DND-41 (cell line): Measurements from ENCODE around the gene PTPN21.

Experiments
- ATAC-seq: fragments of 200-7000 bp; cut with Tn5 transposase; 3 replicates; pipeline ENCODE4 v1.9.1; 2021; ENCODE audit warnings: low read depth; ENCODE audit not compliant: insufficient read depth
- DNase-seq: peaks from one replicate; pipeline ENCODE4 v3.0.0-alpha.2; 2020
- H2AFZ ChIP-seq: 2 replicates; pipeline ENCODE4 v1.6.0; 2012; ENCODE audit warnings: low read depth, low read length
- H3K27ac ChIP-seq: 2 replicates; pipeline ENCODE4 v1.5.1; 2012; ENCODE audit warnings: low read length, inconsistent platforms
- H3K27me3 ChIP-seq: fragments of 200-600 bp; sonication (generic); 2 replicates; pipeline ENCODE4 v1.6.0; 2012; ENCODE audit warnings: low read length, mild to moderate bottlenecking, inconsistent platforms; ENCODE audit not compliant: insufficient read depth, poor library complexity
- H3K36me3 ChIP-seq: 2 replicates; pipeline ENCODE4 v1.5.1; 2012; ENCODE audit warnings: low read length, inconsistent platforms; ENCODE audit not compliant: insufficient read depth
- H3K4me1 ChIP-seq: 2 replicates; pipeline ENCODE4 v1.5.1; 2012; ENCODE audit warnings: mild to moderate bottlenecking, low read length; ENCODE audit not compliant: insufficient read depth
- H3K4me2 ChIP-seq: 2 replicates; pipeline ENCODE4 v1.6.0; 2012; ENCODE audit warnings: mild to moderate bottlenecking, moderate library complexity, low read length, inconsistent platforms; ENCODE audit not compliant: insufficient read depth
- H3K4me3 ChIP-seq, 2 experiments: fragments of 200-600 bp in 1 of 2; shearing (Covaris generic) in 1 of 2; 2 replicates each; pipeline ENCODE4 v1.5.1; 2012 to 2016; ENCODE audit warnings: inconsistent platforms in 2 of 2, low read length in 2 of 2, mild to moderate bottlenecking in 2 of 2, low read depth in 1 of 2, moderate library complexity in 1 of 2
- H3K79me2 ChIP-seq: 2 replicates; pipeline ENCODE4 v1.6.0; 2012; ENCODE audit warnings: low read length, inconsistent platforms; ENCODE audit not compliant: insufficient read depth
- H3K9ac ChIP-seq: 2 replicates; pipeline ENCODE4 v1.6.0; 2012; ENCODE audit warnings: low read depth, mild to moderate bottlenecking, inconsistent platforms, low read length, moderate library complexity
- H3K9me3 ChIP-seq: 2 replicates; pipeline ENCODE4 v1.5.1; 2012; ENCODE audit warnings: low read length, moderate library complexity, mild to moderate bottlenecking, inconsistent platforms; ENCODE audit not compliant: insufficient read depth, severe bottlenecking
- H4K20me1 ChIP-seq: 2 replicates; pipeline ENCODE4 v1.6.0; 2012; ENCODE audit warnings: low read length; ENCODE audit not compliant: insufficient read depth
- CTCF ChIP-seq: IDR thresholded peaks from 2 replicates; pipeline ENCODE4 v1.5.1; 2012; ENCODE audit warnings: borderline replicate concordance, low read length, moderate library complexity, mild to moderate bottlenecking; ENCODE audit not compliant: poor library complexity, severe bottlenecking; ENCODE audit errors: extremely low read depth
- EZH2 ChIP-seq: IDR thresholded peaks from 3 replicates; pipeline ENCODE4 v1.6.1; 2012; ENCODE audit warnings: borderline replicate concordance, low read depth, mild to moderate bottlenecking, moderate library complexity, low read length, inconsistent platforms; ENCODE audit not compliant: severe bottlenecking

Gene PTPN21

GRCh38 chr14:88492272-88493089 lies 62.3 kb downstream of the PTPN21 start:
- Histone ChIP-seq H3K4me3 (peak overlapping the region in 1 of 2 experiments; percentile 4; a peak in 1 of 4 replicates), H2AFZ (peak overlapping the region; percentile 48)
- ATAC-seq = peak; percentile 97

GRCh38 chr14:88490168-88490567 lies 64.6 kb downstream of the PTPN21 start:
- ATAC-seq (no peak), DNase-seq (no peak)
- TF ChIP-seq CTCF (no peak), EZH2 (no peak)
- no peak overlapping the region for H2AFZ ChIP-seq
- H3K27ac ChIP-seq = no peak overlapping the region
- H3K9me3 ChIP-seq = no peaks in the 10 kb centered on the region
- H3K27me3 ChIP-seq = no peaks in the 10 kb centered on the region
- no peak overlapping the region for H3K4me3 ChIP-seq
- peaks cover 6% of the 10 kb centered on the region for H3K4me1 ChIP-seq
- H3K9ac ChIP-seq = no peak overlapping the region
- H3K79me2 ChIP-seq = no peaks in the 10 kb centered on the region
- no peaks in the 10 kb centered on the region for H4K20me1 ChIP-seq
- H3K36me3 ChIP-seq = no peaks in the 10 kb centered on the region
- no peak overlapping the region for H3K4me2 ChIP-seq

More at GRCh38 chr14:88492272-88493089, 62.3 kb downstream of the PTPN21 start:
- H3K27ac ChIP-seq = no peak overlapping the region
- H3K4me1 ChIP-seq = peaks cover 6% of the 10 kb centered on the region
- H3K4me2 ChIP-seq = peak overlapping the region; percentile 55
- H3K36me3 ChIP-seq = no peaks in the 10 kb centered on the region
- no peaks in the 10 kb centered on the region for H3K9me3 ChIP-seq
- no peak overlapping the region for H3K9ac ChIP-seq
- DNase-seq = peak; percentile 76
- H3K79me2 ChIP-seq = no peaks in the 10 kb centered on the region
- H3K27me3 ChIP-seq = no peaks in the 10 kb centered on the region
- no peaks in the 10 kb centered on the region for H4K20me1 ChIP-seq
- TF ChIP-seq CTCF (peak; percentile 93), EZH2 (no peak)

GRCh38 chr14:88488897-88489296 lies 65.9 kb downstream of the PTPN21 start:
- Histone ChIP-seq H3K27ac (no peak overlapping the region), H3K9ac (no peak overlapping the region), H3K9me3 (no peaks in the 10 kb centered on the region), H3K36me3 (no peaks in the 10 kb centered on the region), H4K20me1 (no peaks in the 10 kb centered on the region), H3K4me2 (no peak overlapping the region), H3K27me3 (no peaks in the 10 kb centered on the region), H2AFZ (no peak overlapping the region), H3K4me3 (no peak overlapping the region), H3K4me1 (peaks cover 6% of the 10 kb centered on the region), H3K79me2 (no peaks in the 10 kb centered on the region)
- TF ChIP-seq EZH2 (no peak), CTCF (no peak)
- no peak for DNase-seq
- no peak for ATAC-seq
